Heart left ventricle (tissue), 16 donors: Measurements from ENCODE around the gene BCL6. TPM values are rescaled to one million over a fixed set of nuclear protein-coding genes. Genes with fewer than 3 reads are reported as not detected.

Source experiments
- ATAC-seq, 4 donors: fragments of 200-7000 bp; cut with Tn5 transposase; one replicate each; pipeline ENCODE4 v1.9.1; 2020 to 2022; ENCODE audit warnings: moderate library complexity in 4 of 4, mild to moderate bottlenecking in 3 of 4, moderate number of reproducible peaks in 1 of 4
- DNase-seq, 5 donors: peaks; one replicate each; pipeline ENCODE4 v3.0.0-alpha.2; 2020
- H3K27ac ChIP-seq, 12 donors: fragments of 200-600 bp; sonication (generic) in 4 of 12; one replicate each; pipeline versions ENCODE4 v1.5.0 to v1.8.0; 2016 to 2022; ENCODE audit warnings: mild to moderate bottlenecking in 2 of 12
- H3K27me3 ChIP-seq, 9 donors: fragments of 200-600 bp; sonication (generic) in 2 of 9; one replicate each; pipeline versions ENCODE4 v1.5.1 to v1.8.0; 2016 to 2022; ENCODE audit warnings: mild to moderate bottlenecking in 3 of 9
- H3K36me3 ChIP-seq, 9 donors: fragments of 200-600 bp; sonication (generic) in 2 of 9; one replicate each; pipeline versions ENCODE4 v1.5.0 to v1.8.0; 2018 to 2022; ENCODE audit warnings: mild to moderate bottlenecking in 2 of 9
- H3K4me1 ChIP-seq, 12 donors: fragments of 200-600 bp; sonication (generic) in 4 of 12; one replicate each; pipeline versions ENCODE4 v1.5.0 to v1.8.0; 2016 to 2022; ENCODE audit warnings: mild to moderate bottlenecking in 3 of 12
- H3K4me3 ChIP-seq, 12 donors: fragments of 200-600 bp; sonication (generic) in 4 of 12; one replicate each; pipeline versions ENCODE4 v1.5.0 to v1.8.0; 2017 to 2022; ENCODE audit warnings: mild to moderate bottlenecking in 9 of 12, moderate library complexity in 4 of 12
- H3K9me3 ChIP-seq, 12 donors: fragments of 200-600 bp; sonication (generic) in 4 of 12; one replicate each; pipeline versions ENCODE4 v1.5.0 to v1.8.0; 2016 to 2022; ENCODE audit warnings: mild to moderate bottlenecking in 1 of 12
- CTCF ChIP-seq, 12 donors: fragments of 200-600 bp; sonication (generic) in 4 of 12; IDR thresholded peaks; one replicate each; pipeline versions ENCODE4 v1.5.0 to v1.8.0; 2018 to 2022; ENCODE audit warnings: antibody characterized with exemption in 12 of 12, mild to moderate bottlenecking in 5 of 12
- POLR2A ChIP-seq, 2 donors: fragments of 450-650 bp; IDR thresholded peaks; one replicate each; pipeline ENCODE4 v1.6.1; 2017; ENCODE audit warnings: antibody characterized with exemption in 2 of 2, mild to moderate bottlenecking in 2 of 2, moderate library complexity in 2 of 2
- WGBS, 4 donors: extraction: QIAGEN DNeasy Blood & Tissue Kit in 2 of 4; methylation state at CpG; one replicate each; pipeline versions ENCODE4 v1.1.5 to v1.1.7; 2013 to 2018; 5-methylcytosine and 5-hydroxymethylcytosine counted together
- intact Hi-C, 10 donors: fragments of 100-400 bp; cut with DNase I; formaldehyde crosslinking; loops; one replicate each; pipeline versions ENCODE4 v1.11.1 to v1.14.2; 2022
- polyA plus RNA-seq, 2 donors: library from polyadenylated mRNA; stranded (reverse); fragments of 200-250 nt; gene quantifications; one replicate each; pipeline ENCODE4 v1.2.3, GENCODE V29; 2013
- total RNA-seq, 9 donors: library from RNA; depleted of rRNA in 2 of 9; stranded (reverse); fragments of >200 nt in 2 of 9; fragmentation: NEBNext Ultra II Directional in 3 of 9; extraction: Animal tissue kit (Norgen Biotek cat#: 25700) in 3 of 9; gene quantifications; one replicate each; pipeline versions ENCODE4 v1.1.0 to v1.2.4, GENCODE V29; 2016 to 2023
- donor health status: ischemic (EF 13 %, LVEDD 7.1; RV severe dilation, severe dysfunction).
- donor health status: healthy with polysubstance abuse.
- donor health status: DM: no; HTN: yes; CAD: no.
- donor health status: DM: no; HTN: no; CAD: no.
- donor health status: ischemic (EF 25% LVEDD 6.9; RV normal size, moderate dysfunction).
- donor health status: ischemic (EF 25% LVEDD 5.7; RV mildly dilated, moderate dysfunction).
- donor health status: healthy.
- donor health status: DM: yes; HTN: yes; CAD: no.
- donor health status: ischemic (EF 35%, LVEDD 5.7; RV mildly dilated, moderate dysfunction).
- donor health status: nonischemic (EF 11% LVEDD 7.7; RV severe dilation, severe dysfunction).
- donor health status: DM: yes; HTN: yes; CAD: no.
- donor health status: PGD.
- donor health status: ischemic (EF 29% LVEDD 5.4; RV normal size, mild dysfunction).
- donor health status: nonischemic (EF 23%, LVEDD 6.1; RV moderate dilation, normal function).

The BCL6 gene
- total and polyA plus RNA-seq, 11 donors = 29.3 to 109 (median 45.7) TPM

DNA sequence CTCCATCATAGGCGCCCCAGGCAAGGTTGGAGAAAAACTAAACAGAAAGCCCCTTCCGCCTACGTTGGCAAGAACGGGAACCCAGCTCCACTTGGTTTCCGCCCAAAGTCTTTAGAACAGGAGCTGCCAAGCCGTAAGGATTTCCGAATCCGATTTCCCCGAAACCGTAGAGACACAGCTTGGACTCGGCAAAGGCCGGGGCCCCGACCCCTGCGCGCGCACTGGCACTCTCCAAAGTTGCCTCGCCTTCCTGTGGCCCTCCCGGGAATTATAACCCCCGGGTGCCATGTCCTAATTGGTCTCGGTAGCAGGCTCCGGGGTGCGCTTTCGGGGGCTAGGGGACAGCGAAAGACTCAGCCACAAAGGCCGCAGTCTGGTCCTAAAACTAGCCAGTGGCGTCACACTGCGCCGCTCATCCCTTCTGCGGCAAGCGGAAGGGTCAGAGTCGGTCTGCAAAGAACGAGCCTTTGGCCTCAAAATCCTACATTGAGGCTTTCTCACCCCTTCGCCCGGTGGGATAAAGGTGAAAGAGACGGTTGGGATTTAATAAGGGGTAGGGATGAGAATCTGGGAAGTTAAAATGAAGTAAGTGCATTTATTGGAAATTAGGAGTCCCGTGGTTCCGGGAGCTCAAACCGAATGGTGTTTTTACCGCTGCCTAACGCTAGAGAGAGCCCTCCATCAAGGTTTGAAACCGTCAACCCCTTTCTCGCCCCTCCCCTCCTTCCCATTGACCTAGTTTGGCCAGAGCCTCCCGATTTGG is 6.8 kb downstream of the BCL6 start:
- DNase-seq = peak; percentile 75 to 95 (median 93)
- peak; percentile 65 to 78 (median 72) for ATAC-seq
- Histone ChIP-seq H3K27ac (peak overlapping the region; percentile 94 to 100 (median 98)), H3K4me1 (peaks cover 0 to 58% (median 36%) of the 10 kb centered on the region in 12 donors), H3K27me3 (no peaks in the 10 kb centered on the region), H3K9me3 (no peaks in the 10 kb centered on the region), H3K36me3 (peaks cover 0 to 13% (median 7%) of the 10 kb centered on the region in 9 donors), H3K4me3 (peak overlapping the region; percentile 15 to 89 (median 72))
- intact Hi-C loops = loop anchor here in 8 of 10 donors (2.0 to 10.0 kb wide), 7 partner anchors 1210 to 1496 kb away; no protein-coding TSS in a partner anchor
- 0 to 1% (median 1%) methylated on average over 43 of the region's 43 CpGs for WGBS, 4 donors
- peak; percentile 50 to 88 (median 74) for TF ChIP-seq CTCF (IDR thresholded peaks at IDR 0.05)
- peak in 1 of 2 donors; percentile 45 for TF ChIP-seq POLR2A (IDR thresholded peaks at IDR 0.05)

GRCh38 chr3:187738071-187738330 is 7.3 kb downstream of the BCL6 start:
- Histone ChIP-seq H3K4me1 (peaks cover 0 to 57% (median 36%) of the 10 kb centered on the region in 12 donors), H3K27ac (peak overlapping the region; percentile 94 to 100 (median 98)), H3K9me3 (no peaks in the 10 kb centered on the region), H3K36me3 (peaks cover 0 to 18% (median 12%) of the 10 kb centered on the region in 9 donors), H3K4me3 (peak overlapping the region; percentile 2 to 89 (median 72)), H3K27me3 (no peaks in the 10 kb centered on the region)
- TF ChIP-seq POLR2A (IDR thresholded peaks at IDR 0.05) (no peak), CTCF (IDR thresholded peaks at IDR 0.05) (no peak)
- no peak for DNase-seq
- intact Hi-C loops = loop anchor here in 8 of 10 donors (2.0 to 10.0 kb wide), 7 partner anchors 1211 to 1497 kb away; no protein-coding TSS in a partner anchor
- no peak for ATAC-seq
- WGBS, 4 donors = 0 to 1% (median 1%) methylated on average over 7 of the region's 7 CpGs

DNA sequence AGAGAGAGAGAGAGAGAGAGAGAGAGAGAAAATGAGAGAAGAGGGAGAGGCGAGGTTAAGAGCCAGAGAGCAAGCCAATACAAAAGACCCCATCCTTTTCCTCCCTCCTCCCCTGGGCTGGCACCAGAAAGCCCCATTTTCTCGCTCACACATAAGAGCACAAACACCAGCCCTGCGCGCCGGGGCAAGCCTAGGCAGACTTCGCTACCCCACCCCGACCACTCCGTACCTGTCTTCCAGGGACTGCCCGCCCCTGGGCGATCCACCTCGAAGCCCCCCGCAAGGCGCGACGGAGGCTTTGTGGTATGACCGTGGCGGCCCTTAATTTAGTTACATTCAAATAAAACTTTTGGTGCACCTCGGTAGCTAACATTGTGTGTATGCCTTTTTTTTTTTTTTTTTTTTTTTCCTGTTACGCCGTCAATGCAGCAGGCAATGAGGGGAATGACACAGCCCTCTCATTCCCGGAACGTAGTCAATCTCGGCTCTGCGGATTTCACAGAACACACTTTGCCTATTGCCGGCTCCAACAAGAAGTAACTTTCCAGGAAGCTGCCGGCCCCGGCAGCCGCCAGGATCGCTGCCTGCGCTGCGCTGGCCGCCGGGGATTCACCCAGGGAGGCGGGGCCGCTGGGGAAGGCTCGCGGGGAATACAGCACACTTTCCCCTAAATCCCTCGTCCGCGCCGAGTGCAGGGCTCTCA is 7.7 kb downstream of the BCL6 start:
- H3K36me3 ChIP-seq = peaks cover 0 to 23% (median 17%) of the 10 kb centered on the region in 9 donors
- TF ChIP-seq POLR2A (IDR thresholded peaks at IDR 0.05) = peak in 1 of 2 donors; percentile 29
- peak in 3 of 12 donors; percentile 6 to 21 (median 13) for TF ChIP-seq CTCF (IDR thresholded peaks at IDR 0.05)
- no peaks in the 10 kb centered on the region for H3K27me3 ChIP-seq
- 1 to 5% (median 4%) methylated on average over 27 to 41 of the region's 41 CpGs for WGBS, 4 donors
- peak overlapping the region; percentile 94 to 100 (median 98) for H3K27ac ChIP-seq
- peak; percentile 1 to 38 (median 27) for ATAC-seq
- peak overlapping the region; percentile 2 to 89 (median 72) for H3K4me3 ChIP-seq
- H3K9me3 ChIP-seq = no peaks in the 10 kb centered on the region
- DNase-seq = peak; percentile 76 to 88 (median 86)
- intact Hi-C loops = loop anchor here in 8 of 10 donors (2.0 to 10.0 kb wide), 8 partner anchors 1211 to 1497 kb away; no protein-coding TSS in a partner anchor
- peaks cover 0 to 61% (median 37%) of the 10 kb centered on the region in 12 donors for H3K4me1 ChIP-seq

DNA sequence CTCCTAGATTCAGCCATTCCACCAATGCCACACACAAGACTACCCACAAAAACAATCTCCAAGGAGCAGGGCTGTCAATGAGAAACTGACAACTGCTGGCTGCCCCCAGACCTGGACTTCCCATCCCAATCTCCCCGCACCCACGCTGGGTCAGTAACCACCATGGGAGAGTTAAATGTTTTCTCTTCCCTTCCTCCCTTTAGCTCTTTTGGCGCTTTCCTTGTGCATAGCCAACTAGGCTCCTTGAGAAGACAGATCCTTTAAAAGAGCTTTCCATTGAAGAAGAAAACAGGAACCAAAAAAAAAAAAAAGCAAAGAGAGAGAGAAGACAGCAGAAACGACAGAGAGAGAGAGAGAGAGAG is 8.3 kb downstream of the BCL6 start:
- no peak for ATAC-seq

More for the DNA sequence above, 8.3 kb downstream of the BCL6 start:
- H3K27ac ChIP-seq = peak overlapping the region; percentile 94 to 100 (median 98)
- WGBS, 4 donors = 38 to 58% (median 49%) methylated on average over 4 of the region's 4 CpGs
- intact Hi-C loops = loop anchor here in 6 of 10 donors (2.0 to 10.0 kb wide), 5 partner anchors 1308 to 1498 kb away; no protein-coding TSS in a partner anchor
- peak overlapping the region in 11 of 12 donors; percentile 6 to 89 (median 74) for H3K4me3 ChIP-seq
- H3K4me1 ChIP-seq = peaks cover 0 to 63% (median 40%) of the 10 kb centered on the region in 12 donors
- TF ChIP-seq POLR2A (IDR thresholded peaks at IDR 0.05) = no peak
- peak in 1 of 12 donors; percentile 7 for TF ChIP-seq CTCF (IDR thresholded peaks at IDR 0.05)
- H3K27me3 ChIP-seq = no peaks in the 10 kb centered on the region
- H3K9me3 ChIP-seq = no peaks in the 10 kb centered on the region
- peak in 1 of 5 donors; percentile 28 for DNase-seq
- H3K36me3 ChIP-seq = peaks cover 0 to 28% (median 23%) of the 10 kb centered on the region in 9 donors
